ENCODE measurements around the gene WFIKKN1.

GRCh38 chr16:651844-652243 lies 21.1 kb downstream of the WFIKKN1 start:
- TF ChIP-seq MXI1 (IDR thresholded peaks at IDR 0.05; ENCODE audit: borderline replicate concordance, low read depth, low read length) = no peak
- no peak for TF ChIP-seq POLR2A (IDR thresholded peaks at IDR 0.05; ENCODE audit: low read depth, low read length)
- TF ChIP-seq CTCF (conservative IDR thresholded peaks at IDR 0.05; ENCODE audit: low read depth, low read length) = no peak
- no peak for TF ChIP-seq RFX5 (IDR thresholded peaks at IDR 0.05; ENCODE audit: low read depth, low read length)
- TF ChIP-seq BHLHE40 (IDR thresholded peaks at IDR 0.05; ENCODE audit: low read depth, low read length) = no peak
- no peak for TF ChIP-seq RCOR1 (IDR thresholded peaks at IDR 0.05; ENCODE audit: insufficient replicate concordance, low read length)
- no peak for TF ChIP-seq NFE2L2 (IDR thresholded peaks at IDR 0.05; ENCODE audit: low read depth, low read length)
- TF ChIP-seq ELK1 (IDR thresholded peaks at IDR 0.05; ENCODE audit: borderline replicate concordance, low read depth, low read length) = no peak
- TF ChIP-seq CEBPB (IDR thresholded peaks at IDR 0.05; ENCODE audit: low read depth, low read length) = no peak
- no peak for TF ChIP-seq MAFK (IDR thresholded peaks at IDR 0.05; ENCODE audit: low read depth, low read length)
- TF ChIP-seq SMC3 (IDR thresholded peaks at IDR 0.05; ENCODE audit: low read depth, low read length) = no peak
- TF ChIP-seq RAD21 (IDR thresholded peaks at IDR 0.05; ENCODE audit: low read length) = no peak
- no peak for TF ChIP-seq CHD1 (IDR thresholded peaks at IDR 0.05; ENCODE audit: low read depth, low read length)
- no peak for TF ChIP-seq FOS (IDR thresholded peaks at IDR 0.05; ENCODE audit: low read depth, low read length)
